ENCODE results near the gene TEX44. TPM values are rescaled to one million over a fixed set of nuclear protein-coding genes. Genes with fewer than 3 reads are reported as not detected.

Gene TEX44
- total RNA-seq, 2 donors from 2014 or later: not detected

GRCh38 chr2:231601356-231602229 lies 8.9 kb downstream of the TEX44 start:
- ATAC-seq (peak; percentile 10 to 17), DNase-seq (peak; percentile 88)
- intact Hi-C loops (cut with DNase I): loop anchor here in 1 of 2 donors (2.0 to 5.0 kb wide), 2 partner anchors 39 to 89 kb away; no protein-coding TSS in a partner anchor

GRCh38 chr2:231602859-231603467 lies 10.3 kb downstream of the TEX44 start:
- ATAC-seq (no peak), DNase-seq (no peak)
- intact Hi-C loops (cut with DNase I): loop anchor here in 1 of 2 donors (5.0 kb wide), 1 partner anchor 91 kb away; no protein-coding TSS in a partner anchor

- intact Hi-C loops (cut with DNase I): loop anchor here in 1 of 2 donors (5.0 kb wide), 1 partner anchor 92 kb away; no protein-coding TSS in a partner anchor
- DNase-seq (peak; percentile 65), ATAC-seq (peak; percentile 3 to 9)
Measured at GRCh38 chr2:231604101-231604684, 11.5 kb downstream of the TEX44 start.

DNA sequence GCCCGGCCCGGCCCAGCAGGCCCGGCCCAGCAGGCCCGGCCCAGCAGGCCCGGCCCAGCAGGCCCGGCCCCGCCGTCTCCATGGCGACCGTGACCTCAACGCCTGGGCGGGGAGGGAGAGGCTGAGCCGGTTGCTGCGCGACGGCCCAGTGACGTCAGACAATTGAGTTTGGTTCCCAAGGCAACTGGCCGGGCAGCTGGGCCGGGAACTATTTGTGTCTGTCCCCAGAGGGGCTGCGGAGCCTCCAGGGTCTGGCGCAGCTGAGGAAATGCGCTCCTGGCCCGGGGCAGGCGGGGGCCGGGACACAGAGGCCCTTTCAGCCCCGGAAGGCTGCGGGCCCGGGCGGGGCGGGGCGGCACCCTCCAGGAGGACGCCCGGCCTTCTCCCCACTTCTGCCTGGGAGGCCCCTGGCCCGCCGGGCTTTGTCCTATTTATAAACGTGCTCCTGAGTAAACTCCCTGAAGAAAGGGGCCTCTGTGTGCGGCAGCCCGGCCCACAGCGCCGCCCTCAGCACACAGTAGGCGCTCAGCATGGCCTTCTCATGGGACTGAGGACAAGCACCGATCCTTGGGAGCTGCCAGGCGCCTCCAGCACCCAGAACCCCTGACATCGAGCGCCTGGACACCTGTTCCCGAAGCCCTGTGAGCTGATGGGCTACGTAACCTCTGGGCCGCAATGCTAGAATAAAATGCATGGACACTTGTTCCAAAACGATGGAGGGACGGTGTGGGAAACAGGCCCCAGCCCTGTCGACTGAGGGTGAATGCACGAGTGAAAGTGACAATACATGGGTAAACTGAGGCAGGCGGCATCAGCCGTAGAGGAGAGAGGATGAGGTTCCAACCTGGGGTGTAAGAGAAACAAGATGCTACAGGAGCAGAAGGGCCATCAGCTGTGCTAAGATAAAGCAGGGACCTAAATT lies 12.3 kb downstream of the TEX44 start:
- intact Hi-C loops (cut with DNase I): loop anchor here in 1 of 2 donors (5.0 kb wide), 1 partner anchor 93 kb away; no protein-coding TSS in a partner anchor
- peak; percentile 100 for DNase-seq
- ATAC-seq: peak; percentile 94

GRCh38 chr2:231605607-231606091 lies 13.0 kb downstream of the TEX44 start:
- ATAC-seq (peak; percentile 13 to 14), DNase-seq (peak; percentile 39)
- intact Hi-C loops (cut with DNase I): no loop called here

DNA sequence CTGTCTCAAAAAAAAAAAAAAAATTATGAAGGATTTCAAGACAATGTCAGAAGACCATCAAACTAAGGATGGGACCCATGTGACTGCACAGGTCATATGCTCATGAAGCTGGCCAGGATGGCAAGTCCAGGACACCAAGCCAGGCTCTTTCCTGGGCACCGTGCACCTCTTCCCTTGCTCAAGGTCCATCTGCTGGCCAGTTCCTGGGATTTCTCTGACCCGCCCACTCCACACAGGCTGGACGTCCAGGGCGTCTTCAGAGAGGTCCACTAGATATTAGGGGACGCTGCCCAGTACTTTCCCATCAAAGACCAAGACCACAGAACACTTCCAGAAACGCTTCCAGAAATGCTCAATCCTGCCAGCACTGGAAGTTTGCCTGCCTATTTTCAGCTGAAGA lies 14.3 kb downstream of the TEX44 start:
- DNase-seq: no peak
- intact Hi-C loops (cut with DNase I): no loop called here
- ATAC-seq: no peak

DNA sequence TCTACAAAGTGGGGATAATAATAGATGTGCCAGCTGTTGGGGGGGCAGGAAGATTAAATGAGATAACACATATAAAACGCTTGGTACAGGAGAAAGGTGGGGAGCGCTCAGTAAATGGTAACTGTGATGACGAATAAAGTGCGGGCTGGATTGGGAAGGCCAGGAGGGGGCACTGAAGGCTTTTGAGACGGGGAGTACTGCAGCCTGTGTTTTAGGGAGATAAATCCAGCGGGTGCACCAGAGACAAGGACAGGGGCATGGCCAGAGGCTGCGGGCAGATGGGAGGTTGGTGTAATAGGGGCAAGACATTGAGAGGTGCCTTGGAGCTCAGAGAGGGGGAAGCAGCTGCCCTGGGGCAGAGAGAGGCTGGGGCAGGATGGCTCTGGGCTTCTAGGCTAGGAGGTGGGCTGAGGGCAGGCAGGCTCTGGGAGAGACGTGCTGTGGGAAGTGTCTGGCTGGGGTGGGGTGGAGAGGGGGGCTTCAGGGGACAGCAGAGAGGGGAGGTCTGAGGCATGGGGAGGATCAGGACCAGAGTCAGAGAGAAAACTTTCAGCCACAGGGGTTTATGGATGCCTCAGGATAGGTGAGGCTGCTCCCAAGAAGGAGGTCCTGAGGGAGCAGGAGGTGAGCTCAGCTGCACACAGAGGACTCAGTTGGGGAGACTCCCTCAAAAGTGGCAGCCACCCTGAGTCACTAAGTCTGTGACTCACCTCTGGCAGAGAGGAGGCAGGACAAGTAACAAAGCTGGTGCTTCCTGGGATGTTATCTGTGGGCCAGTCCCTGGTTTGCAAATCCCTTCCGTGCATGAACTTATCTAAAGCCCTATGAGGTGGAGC lies 18.8 kb downstream of the TEX44 start:
- peak; percentile 51 for DNase-seq
- intact Hi-C loops (cut with DNase I): loop anchor here (2.0 to 5.0 kb wide), 4 partner anchors 31 to 103 kb away; no protein-coding TSS in a partner anchor
- ATAC-seq: peak in 1 of 2 donors; percentile 20

DNA sequence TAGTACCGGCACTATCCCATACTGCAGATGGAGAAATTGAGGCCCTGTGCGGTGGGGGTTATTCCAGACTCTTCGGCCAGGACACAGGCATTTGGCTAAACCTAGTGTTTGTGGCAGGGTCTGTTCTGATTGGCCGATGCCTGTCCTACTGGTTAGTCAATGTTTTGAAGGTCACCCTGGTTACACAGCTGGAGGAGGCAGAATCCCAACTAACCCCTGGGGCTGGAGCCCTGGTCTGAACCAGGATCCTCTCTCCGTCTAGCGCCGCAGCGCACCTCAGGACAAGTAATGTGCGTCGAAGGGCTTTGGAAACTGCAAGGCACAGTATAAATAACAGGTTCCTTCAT lies 19.4 kb downstream of the TEX44 start:
- DNase-seq (peak; percentile 59), ATAC-seq (peak in 1 of 2 donors; percentile 34)
- intact Hi-C loops (cut with DNase I): loop anchor here (2.0 to 5.0 kb wide), 4 partner anchors 31 to 103 kb away; no protein-coding TSS in a partner anchor

DNA sequence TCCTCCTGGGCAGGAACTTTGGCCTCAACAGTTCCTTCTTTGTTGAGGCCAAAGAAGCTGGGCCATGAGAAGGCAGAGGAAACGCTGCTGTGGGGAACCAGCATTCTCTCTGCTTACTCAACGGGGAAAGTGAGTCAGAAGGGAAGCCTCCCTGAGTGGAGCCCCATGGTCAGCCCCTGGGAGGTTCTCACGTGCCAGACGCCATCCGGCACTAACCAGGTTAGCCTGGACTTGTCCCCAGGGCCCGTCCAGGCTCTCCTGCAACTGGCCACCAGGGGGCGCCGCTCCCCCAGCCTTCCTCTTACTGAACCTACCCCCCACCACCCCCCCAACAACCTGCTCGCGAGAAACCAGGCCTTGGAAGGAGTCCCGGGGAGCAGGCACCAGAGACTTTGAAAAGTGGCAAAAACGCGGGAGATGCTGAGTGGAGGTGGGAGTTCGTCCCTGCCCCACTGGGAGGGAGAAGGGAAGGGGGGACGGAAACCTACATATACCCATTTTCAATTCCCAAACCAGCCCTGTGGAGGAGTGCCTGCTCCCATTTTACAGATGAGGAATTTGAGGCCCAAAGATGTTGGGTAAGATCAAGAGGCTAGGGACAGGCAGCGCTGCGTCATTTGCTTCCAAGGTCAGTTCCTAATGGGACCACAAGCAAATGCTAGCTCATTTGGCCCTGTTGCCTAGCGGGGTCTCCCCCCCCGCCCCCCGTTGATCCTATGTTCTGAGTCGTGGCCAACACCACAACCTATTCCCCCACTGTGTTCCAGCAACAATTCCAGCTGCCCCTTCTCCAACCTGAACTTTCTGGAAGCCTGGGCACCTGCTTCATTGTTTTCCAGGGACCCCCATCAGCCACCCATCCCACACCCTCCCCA lies 20.0 kb downstream of the TEX44 start:
- intact Hi-C loops (cut with DNase I): loop anchor here (2.0 to 5.0 kb wide), 4 partner anchors 30 to 102 kb away; no protein-coding TSS in a partner anchor
- peak; percentile 66 to 69 for ATAC-seq
- peak; percentile 94 for DNase-seq

- DNase-seq (peak; percentile 36), ATAC-seq (no peak)
- intact Hi-C loops (cut with DNase I): loop anchor here (2.0 to 5.0 kb wide), 4 partner anchors 30 to 102 kb away; no protein-coding TSS in a partner anchor
Measured at GRCh38 chr2:231613331-231613662, 20.6 kb downstream of the TEX44 start.

DNA sequence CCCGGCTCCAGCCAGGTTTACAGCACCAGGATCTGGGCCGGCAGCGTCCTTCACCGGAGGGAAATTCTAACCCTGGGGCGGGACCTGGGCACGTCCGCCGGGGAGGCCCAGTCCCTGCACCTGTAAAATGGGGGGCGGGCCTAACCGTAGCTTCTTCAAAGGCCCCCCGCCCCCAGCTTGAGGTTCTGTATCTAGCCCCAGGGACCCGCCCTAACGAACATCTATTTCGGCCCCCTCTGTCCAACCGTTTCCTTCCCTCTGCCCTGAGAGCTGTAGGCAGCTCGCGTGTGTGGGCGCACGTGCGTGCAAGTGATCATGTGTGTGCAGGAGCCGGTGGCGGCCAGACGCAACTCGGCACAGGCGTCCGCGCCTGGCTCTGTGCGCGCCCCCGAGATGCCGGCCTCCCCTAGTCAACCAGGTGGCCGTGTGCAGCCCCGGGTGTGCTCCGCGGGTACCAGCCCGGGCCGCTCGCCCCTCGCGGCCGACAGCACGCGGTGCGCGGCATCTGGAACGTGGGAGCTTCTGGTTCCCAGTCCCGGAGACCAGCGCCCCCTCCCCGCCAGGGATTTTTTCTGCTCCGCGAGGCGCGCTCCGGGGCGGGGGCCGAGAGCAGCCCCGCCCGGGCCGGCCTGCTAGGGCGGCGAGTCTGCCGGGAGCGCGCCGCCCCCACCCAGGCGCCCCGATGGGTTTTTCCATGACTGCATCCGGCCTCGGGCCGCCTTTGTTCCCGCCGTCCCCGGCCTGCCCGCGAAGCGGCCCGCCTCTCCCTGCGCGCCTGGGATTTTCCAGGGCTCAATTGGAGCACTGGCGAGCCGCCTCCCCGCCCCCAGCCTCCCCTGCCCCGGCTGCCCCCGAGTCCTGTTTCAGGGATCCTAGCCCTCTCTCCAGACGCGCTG lies 21.2 kb downstream of the TEX44 start:
- peak; percentile 95 for DNase-seq
- ATAC-seq: peak; percentile 83 to 89
- intact Hi-C loops (cut with DNase I): loop anchor here (2.0 to 5.0 kb wide), 4 partner anchors 29 to 101 kb away; no protein-coding TSS in a partner anchor

GRCh38 chr2:231614559-231615057 lies 21.9 kb downstream of the TEX44 start:
- intact Hi-C loops (cut with DNase I): loop anchor here in 1 of 2 donors (5.0 kb wide), 1 partner anchor 98 kb away; no protein-coding TSS in a partner anchor
- peak; percentile 16 to 28 for ATAC-seq
- DNase-seq: peak; percentile 74

DNA sequence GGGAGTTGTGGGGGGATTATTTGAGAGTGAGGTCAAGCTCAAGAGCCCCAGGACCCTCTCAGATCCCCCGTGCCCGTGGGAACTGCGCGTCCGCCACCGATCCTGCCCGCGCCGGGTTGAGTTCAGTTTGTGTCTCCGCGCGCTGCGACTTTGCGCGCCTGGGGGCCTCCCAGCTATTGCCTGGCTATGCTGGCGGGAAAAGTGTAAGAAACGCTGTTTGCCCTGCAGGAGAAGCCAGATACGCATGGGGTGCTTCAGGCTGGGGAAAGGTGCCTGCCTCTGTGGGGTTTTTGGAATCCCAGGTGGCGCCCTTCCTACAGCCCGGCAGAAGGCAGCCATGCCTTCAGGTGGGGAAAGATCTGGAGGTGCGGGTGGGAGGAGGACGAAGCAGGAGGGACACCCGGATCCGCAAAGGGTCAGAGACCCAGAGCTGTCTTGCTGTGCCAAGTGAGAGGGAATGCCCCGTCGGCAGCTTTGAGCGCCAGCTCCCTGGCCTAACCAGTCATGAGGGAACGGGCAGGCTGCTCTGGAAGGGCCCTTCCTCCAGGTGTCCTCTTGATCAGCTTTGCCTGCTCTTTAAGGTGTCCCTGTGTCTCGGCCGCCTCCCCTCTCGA lies 22.5 kb downstream of the TEX44 start:
- DNase-seq (peak; percentile 44), ATAC-seq (no peak)
- intact Hi-C loops (cut with DNase I): no loop called here

- ATAC-seq (no peak), DNase-seq (no peak)
- intact Hi-C loops (cut with DNase I): no loop called here
Measured at GRCh38 chr2:231616296-231616695, 23.6 kb downstream of the TEX44 start.

Data from left cardiac atrium (tissue), 4 donors.